GF-D8 (cell line): ENCODE measurements around the gene TRABD.

Source experiments
- DNase-seq: peaks from one replicate; lab custom pipeline; 2025; lab: John Stamatoyannopoulos, UW

TRABD gene

DNA sequence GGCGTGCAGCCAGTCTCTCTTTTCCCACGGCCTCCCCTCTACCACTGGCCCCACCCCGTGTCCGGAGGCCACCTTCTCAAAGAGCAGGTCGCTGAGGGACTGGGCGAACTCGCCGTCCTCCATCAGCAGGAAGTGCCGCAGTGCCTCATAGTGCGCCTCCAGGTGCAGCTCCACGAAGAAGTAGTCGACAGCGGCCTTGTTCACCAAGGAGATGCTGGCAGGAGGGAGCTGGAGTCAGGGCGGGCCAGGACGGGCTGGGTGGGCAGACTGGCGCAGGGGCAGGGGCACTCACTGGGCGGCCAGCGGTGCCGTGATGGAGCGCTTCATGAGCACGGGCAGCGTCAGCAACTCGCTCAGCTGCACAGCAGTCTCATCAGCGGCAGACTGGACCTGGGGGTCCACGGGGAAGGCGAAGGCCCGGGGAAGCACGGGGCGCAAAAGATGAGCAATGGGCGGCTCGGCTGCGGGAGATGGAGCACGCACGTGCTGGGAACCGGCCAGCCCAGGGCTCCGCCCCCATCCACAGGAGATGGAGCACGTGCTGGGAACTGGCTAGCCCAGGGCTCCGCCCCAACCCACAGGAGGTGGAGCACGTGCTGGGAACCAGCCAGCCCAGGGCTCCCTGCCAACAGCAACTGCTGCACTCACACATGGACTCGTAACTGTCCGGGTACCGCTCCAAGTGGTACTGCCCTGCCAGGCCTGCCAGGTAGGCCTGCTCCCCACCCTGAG is 33.4 kb downstream of the TRABD start:
- DNase-seq = no peak

- no peak for DNase-seq
Observed at GRCh38 chr22:50219800-50220602, 34.3 kb downstream of the TRABD start.

GRCh38 chr22:50220603-50221409 is 35.1 kb downstream of the TRABD start:
- DNase-seq = no peak

GRCh38 chr22:50221410-50222300 is 35.9 kb downstream of the TRABD start:
- DNase-seq = no peak

DNA sequence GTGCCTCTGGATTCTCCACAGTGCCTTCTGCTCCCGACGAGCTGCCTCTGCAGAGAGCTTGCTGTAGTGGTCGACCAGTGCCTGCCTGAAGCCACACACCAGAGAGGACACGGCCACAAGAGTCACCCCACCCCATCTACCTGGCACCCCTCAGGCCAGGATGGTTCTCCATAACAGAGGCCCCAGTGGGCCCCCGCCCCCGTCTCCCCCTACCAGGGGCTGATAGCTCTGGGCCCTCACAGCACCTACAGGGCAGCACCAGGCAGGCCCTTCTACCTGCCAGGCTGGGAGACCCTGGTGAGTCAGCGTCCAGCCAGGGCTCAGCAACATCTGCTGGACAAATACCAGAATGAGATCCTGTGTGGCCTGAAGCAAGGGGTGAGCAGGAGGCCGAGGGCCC is 36.8 kb downstream of the TRABD start:
- DNase-seq = no peak

GRCh38 chr22:50224071-50224470 is 38.4 kb downstream of the TRABD start:
- DNase-seq = no peak

- no peak for DNase-seq
Observed at GRCh38 chr22:50225200-50225969, 39.7 kb downstream of the TRABD start.

GRCh38 chr22:50226063-50226874 is 40.6 kb downstream of the TRABD start:
- DNase-seq = no peak

DNA sequence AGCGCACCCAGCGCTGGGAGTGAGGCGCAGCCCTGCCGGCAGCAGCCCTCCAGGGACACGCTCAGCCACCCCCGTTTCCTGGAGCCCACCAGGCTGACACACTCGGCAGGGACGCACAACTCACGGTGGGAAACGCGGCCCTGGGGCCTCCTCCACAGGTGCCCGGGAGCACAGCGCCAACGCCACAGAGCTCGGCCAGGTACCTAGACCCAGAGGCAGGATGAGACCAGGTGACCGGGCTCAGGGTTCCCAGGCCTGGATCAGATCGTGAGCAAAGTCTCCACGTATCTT is 41.1 kb downstream of the TRABD start:
- DNase-seq = no peak

- no peak for DNase-seq
Observed at GRCh38 chr22:50227579-50228215, 42.0 kb downstream of the TRABD start.

- no peak for DNase-seq
Observed at GRCh38 chr22:50228366-50228765, 42.7 kb downstream of the TRABD start.

DNA sequence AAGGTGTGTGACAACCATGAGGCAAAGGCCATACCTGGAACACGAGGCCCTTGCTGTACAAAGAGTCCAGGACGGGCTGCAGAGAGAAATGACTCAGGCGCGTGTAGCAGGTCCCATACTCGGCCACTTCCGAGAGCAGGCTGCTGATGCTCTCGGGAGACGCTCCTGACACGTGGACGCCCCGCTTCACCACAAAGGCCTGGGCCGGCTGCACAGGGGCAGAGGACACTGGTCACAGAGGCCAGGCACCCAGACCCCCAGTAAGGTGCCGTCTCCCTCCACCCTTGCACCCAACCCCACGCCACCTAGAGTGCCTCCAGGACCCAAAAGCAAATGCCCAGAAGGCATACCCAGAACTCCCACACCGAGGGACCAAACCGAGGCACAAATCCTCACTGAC is 43.7 kb downstream of the TRABD start:
- no peak for DNase-seq

GRCh38 chr22:50232481-50233151 is 46.9 kb downstream of the TRABD start:
- DNase-seq = no peak

- no peak for DNase-seq
Observed at GRCh38 chr22:50233223-50233622, 47.5 kb downstream of the TRABD start.

- DNase-seq = no peak
Observed at GRCh38 chr22:50236731-50237409, 51.2 kb downstream of the TRABD start.

GRCh38 chr22:50238755-50239154 is 53.0 kb downstream of the TRABD start:
- DNase-seq = no peak

DNA sequence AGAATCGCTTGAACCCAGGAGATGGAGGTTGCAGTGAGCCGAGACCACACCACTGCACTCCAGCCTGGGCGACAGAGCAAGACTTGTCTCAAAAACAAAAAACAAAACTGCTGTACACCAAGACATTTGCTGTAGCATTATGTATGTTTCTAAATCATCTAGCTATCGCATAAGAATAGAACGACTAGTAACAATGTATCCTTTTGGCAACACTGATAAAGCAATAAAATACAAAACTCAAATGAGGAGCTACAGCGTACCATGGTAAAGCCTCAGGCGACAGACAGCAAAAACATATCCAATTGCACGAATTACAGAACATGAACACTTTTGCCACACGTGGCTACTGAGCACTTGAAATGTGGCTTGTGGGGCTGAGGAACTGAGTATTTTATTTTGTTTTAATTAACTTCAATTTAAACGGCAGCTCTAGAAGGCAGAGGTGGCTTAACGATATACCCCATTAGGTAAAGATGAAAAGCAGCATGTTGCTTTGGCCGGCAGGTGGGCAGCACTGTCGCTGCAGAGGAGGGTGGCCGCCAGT is 56.8 kb downstream of the TRABD start:
- DNase-seq = no peak
